Endothelial cell (in vitro differentiated cells): ENCODE measurements around the gene NOTCH1. TPM values are rescaled to one million over a fixed set of nuclear protein-coding genes. Genes with fewer than 3 reads are reported as not detected.

Source experiments
- DNase-seq: peaks from one replicate; pipeline ENCODE4 v3.0.0; 2021; ENCODE audit warnings: low spot score
- H3K27ac Mint-ChIP-seq: one replicate; pipeline ENCODE4 v1.8.0; 2021; ENCODE audit warnings: mixed read lengths, inconsistent platforms; ENCODE audit not compliant: unreplicated experiment
- H3K27me3 Mint-ChIP-seq: one replicate; pipeline ENCODE4 v1.8.0; 2021; ENCODE audit warnings: mild to moderate bottlenecking, moderate library complexity, mixed read lengths, inconsistent platforms; ENCODE audit not compliant: unreplicated experiment
- H3K36me3 Mint-ChIP-seq: one replicate; pipeline ENCODE4 v1.8.0; 2021; ENCODE audit warnings: mild to moderate bottlenecking, low read depth, mixed read lengths, inconsistent platforms; ENCODE audit not compliant: unreplicated experiment
- H3K4me1 Mint-ChIP-seq: one replicate; pipeline ENCODE4 v1.8.0; 2021; ENCODE audit warnings: mild to moderate bottlenecking, mixed read lengths, inconsistent platforms; ENCODE audit not compliant: unreplicated experiment
- H3K4me3 Mint-ChIP-seq: one replicate; pipeline ENCODE4 v1.8.0; 2021; ENCODE audit warnings: mild to moderate bottlenecking, mixed read lengths, inconsistent platforms; ENCODE audit not compliant: unreplicated experiment
- H3K9me3 Mint-ChIP-seq: one replicate; pipeline ENCODE4 v1.8.0; 2021; ENCODE audit warnings: mixed read lengths, inconsistent platforms; ENCODE audit not compliant: unreplicated experiment
- CTCF ChIP-seq: fragments of 200-600 bp; sonication (generic); IDR thresholded peaks from one replicate; pipeline ENCODE4 v1.5.0; 2021; ENCODE audit warnings: antibody characterized with exemption; ENCODE audit not compliant: unreplicated experiment
- total RNA-seq: library from RNA; stranded (reverse); fragmentation: NEBNext Ultra II Directional; extraction: Animal tissue kit (Norgen Biotek cat#: 25700); gene quantifications from one replicate; pipeline ENCODE4 v1.2.1, GENCODE V29; 2021; ENCODE audit not compliant: unreplicated experiment

The NOTCH1 gene
- total RNA-seq, 1 donor from 2014 or later = 312 TPM

GRCh38 chr9:136455043-136456002 is 90.5 kb downstream of the NOTCH1 start:
- no peak for TF ChIP-seq CTCF
- no peaks in the 10 kb centered on the region for H3K4me1 Mint-ChIP-seq
- H3K36me3 Mint-ChIP-seq = peaks cover 62% of the 10 kb centered on the region
- DNase-seq = no peak
- peaks cover 16% of the 10 kb centered on the region for H3K27me3 Mint-ChIP-seq
- H3K4me3 Mint-ChIP-seq = peak overlapping the region; percentile 74
- no peak overlapping the region for H3K27ac Mint-ChIP-seq
- H3K9me3 Mint-ChIP-seq = no peaks in the 10 kb centered on the region

- peak overlapping the region; percentile 74 for H3K4me3 Mint-ChIP-seq
- H3K36me3 Mint-ChIP-seq = peaks cover 64% of the 10 kb centered on the region
- no peak for TF ChIP-seq CTCF
- H3K4me1 Mint-ChIP-seq = no peaks in the 10 kb centered on the region
- no peak for DNase-seq
- H3K27me3 Mint-ChIP-seq = peaks cover 18% of the 10 kb centered on the region
- H3K27ac Mint-ChIP-seq = no peak overlapping the region
- H3K9me3 Mint-ChIP-seq = no peaks in the 10 kb centered on the region
These were observed 91.6 kb downstream of the NOTCH1 start for GRCh38 chr9:136454026-136454796.

- Mint-ChIP-seq H3K4me3 (peak overlapping the region; percentile 59), H3K27ac (no peak overlapping the region), H3K9me3 (no peaks in the 10 kb centered on the region), H3K4me1 (no peaks in the 10 kb centered on the region), H3K36me3 (peaks cover 63% of the 10 kb centered on the region), H3K27me3 (peaks cover 18% of the 10 kb centered on the region)
- no peak for DNase-seq
- TF ChIP-seq CTCF = no peak
These were observed 92.5 kb downstream of the NOTCH1 start for GRCh38 chr9:136453326-136453725.

- Mint-ChIP-seq H3K27me3 (peaks cover 24% of the 10 kb centered on the region), H3K4me1 (no peaks in the 10 kb centered on the region), H3K36me3 (peaks cover 70% of the 10 kb centered on the region), H3K4me3 (no peak overlapping the region), H3K9me3 (no peaks in the 10 kb centered on the region), H3K27ac (no peak overlapping the region)
- no peak for TF ChIP-seq CTCF
- no peak for DNase-seq
These were observed 94.5 kb downstream of the NOTCH1 start for GRCh38 chr9:136451221-136451877.
